Measurements from ENCODE around the gene NR2C2AP.
"Not testable (repeated sequence)": the region's sequence is repeated elsewhere in the genome, so short reads cannot be mapped to it uniquely, and the experiment has no call there.

NR2C2AP gene

GRCh38 chr19:19203012-19203856 is at the start of gene NR2C2AP:
TSS of gene NR2C2AP (minus strand) at chr19:19203414. CDS start at chr19:19203060, 354 bp downstream.
- in situ Hi-C loops (cut with HindIII; ENCODE audit: low sequenced_read_pairs): no loop called here

GRCh38 chr19:19250196-19250801 is 47.1 kb upstream of the NR2C2AP start:
- in situ Hi-C loops (cut with HindIII; ENCODE audit: low sequenced_read_pairs): no loop called here

- in situ Hi-C loops (cut with HindIII; ENCODE audit: low sequenced_read_pairs): no loop called here
Observed at GRCh38 chr19:19240476-19240875, 37.3 kb upstream of the NR2C2AP start.

GRCh38 chr19:19239675-19240074 is 36.5 kb upstream of the NR2C2AP start:
- in situ Hi-C loops (cut with HindIII; ENCODE audit: low sequenced_read_pairs): no loop called here

GRCh38 chr19:19238126-19238894 is 35.1 kb upstream of the NR2C2AP start:
- in situ Hi-C loops (cut with HindIII; ENCODE audit: low sequenced_read_pairs): no loop called here

GRCh38 chr19:19236173-19236572 is 33.0 kb upstream of the NR2C2AP start:
- in situ Hi-C loops (cut with HindIII; ENCODE audit: low sequenced_read_pairs): no loop called here

GRCh38 chr19:19234220-19234816 is 31.1 kb upstream of the NR2C2AP start:
- in situ Hi-C loops (cut with HindIII; ENCODE audit: low sequenced_read_pairs): no loop called here

GRCh38 chr19:19232261-19232721 is 29.1 kb upstream of the NR2C2AP start:
- in situ Hi-C loops (cut with HindIII; ENCODE audit: low sequenced_read_pairs): no loop called here

GRCh38 chr19:19230999-19231398 is 27.8 kb upstream of the NR2C2AP start:
- in situ Hi-C loops (cut with HindIII; ENCODE audit: low sequenced_read_pairs): no loop called here

- in situ Hi-C loops (cut with HindIII; ENCODE audit: low sequenced_read_pairs): no loop called here
Observed at GRCh38 chr19:19229701-19230100, 26.5 kb upstream of the NR2C2AP start.

- in situ Hi-C loops (cut with HindIII; ENCODE audit: low sequenced_read_pairs): no loop called here
Observed at GRCh38 chr19:19227217-19227616, 24.0 kb upstream of the NR2C2AP start.

GRCh38 chr19:19226663-19227062 is 23.4 kb upstream of the NR2C2AP start:
- in situ Hi-C loops (cut with HindIII; ENCODE audit: low sequenced_read_pairs): no loop called here

- in situ Hi-C loops (cut with HindIII; ENCODE audit: low sequenced_read_pairs): no loop called here
Observed at GRCh38 chr19:19226204-19226603, 23.0 kb upstream of the NR2C2AP start.

- in situ Hi-C loops (cut with HindIII; ENCODE audit: low sequenced_read_pairs): no loop called here
Observed at GRCh38 chr19:19224852-19225494, 21.8 kb upstream of the NR2C2AP start.

GRCh38 chr19:19224150-19224851 is 21.1 kb upstream of the NR2C2AP start:
- in situ Hi-C loops (cut with HindIII; ENCODE audit: low sequenced_read_pairs): no loop called here

- in situ Hi-C loops (cut with HindIII; ENCODE audit: low sequenced_read_pairs): no loop called here
Observed at GRCh38 chr19:19223636-19224035, 20.4 kb upstream of the NR2C2AP start.

- in situ Hi-C loops (cut with HindIII; ENCODE audit: low sequenced_read_pairs): no loop called here
Observed at GRCh38 chr19:19223060-19223459, 19.8 kb upstream of the NR2C2AP start.

- in situ Hi-C loops (cut with HindIII; ENCODE audit: low sequenced_read_pairs): not testable (repeated sequence)
Observed at GRCh38 chr19:19221000-19221399, 17.8 kb upstream of the NR2C2AP start.

- in situ Hi-C loops (cut with HindIII; ENCODE audit: low sequenced_read_pairs): no loop called here
Observed at GRCh38 chr19:19218911-19219310, 15.7 kb upstream of the NR2C2AP start.

GRCh38 chr19:19217099-19217498 is 13.9 kb upstream of the NR2C2AP start:
- in situ Hi-C loops (cut with HindIII; ENCODE audit: low sequenced_read_pairs): no loop called here

Measured in endothelial cell of hepatic sinusoid (primary cell).